Activated T-cell treated with anti-CD3 and anti-CD28 coated beads, Interleukin-2, amount 50 U/mL, for 4 hours (primary cell): ENCODE measurements around the gene SH3BP4. TPM values are rescaled to one million over a fixed set of nuclear protein-coding genes. Genes with fewer than 3 reads are reported as not detected.

Experiments used
- ATAC-seq, 2 donors: fragments of 200-7000 bp; cut with Tn5 transposase; one replicate each; pipeline ENCODE4 v1.10.0; 2021
- DNase-seq: peaks from one replicate; pipeline ENCODE4 v3.0.0-alpha.2; 2020
- H3K27me3 Mint-ChIP-seq: one replicate; pipeline ENCODE4 v1.8.0; 2021; ENCODE audit warnings: low read depth, mixed read lengths
- H3K36me3 Mint-ChIP-seq: one replicate; pipeline ENCODE4 v1.8.0; 2022; ENCODE audit warnings: mixed read lengths; ENCODE audit not compliant: insufficient read depth
- H3K4me1 Mint-ChIP-seq: one replicate; pipeline ENCODE4 v1.8.0; 2021; ENCODE audit warnings: low read depth, mixed read lengths
- H3K4me3 Mint-ChIP-seq: one replicate; pipeline ENCODE4 v1.8.0; 2021; ENCODE audit warnings: mild to moderate bottlenecking, moderate library complexity, mixed read lengths
- H3K9me3 Mint-ChIP-seq: one replicate; pipeline ENCODE4 v1.8.0; 2021; ENCODE audit warnings: mixed read lengths
- total RNA-seq, 3 donors: library from RNA; stranded (reverse); gene quantifications; one replicate each; pipeline ENCODE4 v1.2.1, GENCODE V29; 2021

Gene SH3BP4
- total RNA-seq, 3 donors from 2014 or later, result 0.18 to 0.46 (median 0.30) TPM

- ATAC-seq, result no peak
- H3K27me3 Mint-ChIP-seq, result no peaks in the 10 kb centered on the region
Measured at GRCh38 chr2:235001237-235002133, 49.7 kb downstream of the SH3BP4 start.

GRCh38 chr2:235002198-235003095 is 50.6 kb downstream of the SH3BP4 start:
- DNase-seq, result no peak
- Mint-ChIP-seq H3K9me3 (no peaks in the 10 kb centered on the region), H3K4me3 (no peak overlapping the region), H3K27me3 (no peaks in the 10 kb centered on the region), H3K4me1 (no peaks in the 10 kb centered on the region), H3K36me3 (no peaks in the 10 kb centered on the region)
- no peak for ATAC-seq

More at GRCh38 chr2:235001237-235002133, 49.7 kb downstream of the SH3BP4 start:
- H3K4me1 Mint-ChIP-seq, result no peaks in the 10 kb centered on the region
- H3K4me3 Mint-ChIP-seq, result no peak overlapping the region
- H3K36me3 Mint-ChIP-seq, result no peaks in the 10 kb centered on the region
- no peak for DNase-seq
- no peaks in the 10 kb centered on the region for H3K9me3 Mint-ChIP-seq

GRCh38 chr2:235003096-235003775 is 51.4 kb downstream of the SH3BP4 start:
- no peaks in the 10 kb centered on the region for H3K4me1 Mint-ChIP-seq
- DNase-seq (no peak), ATAC-seq (no peak)
- no peak overlapping the region for H3K4me3 Mint-ChIP-seq
- no peaks in the 10 kb centered on the region for H3K36me3 Mint-ChIP-seq
- no peaks in the 10 kb centered on the region for H3K9me3 Mint-ChIP-seq
- H3K27me3 Mint-ChIP-seq, result no peaks in the 10 kb centered on the region

GRCh38 chr2:235004329-235004903 is 52.6 kb downstream of the SH3BP4 start:
- Mint-ChIP-seq H3K9me3 (no peaks in the 10 kb centered on the region), H3K27me3 (no peaks in the 10 kb centered on the region), H3K4me1 (no peaks in the 10 kb centered on the region), H3K36me3 (no peaks in the 10 kb centered on the region), H3K4me3 (no peak overlapping the region)
- ATAC-seq, result no peak
- DNase-seq, result no peak

- Mint-ChIP-seq H3K27me3 (no peaks in the 10 kb centered on the region), H3K9me3 (no peaks in the 10 kb centered on the region), H3K4me1 (no peaks in the 10 kb centered on the region), H3K36me3 (no peaks in the 10 kb centered on the region), H3K4me3 (no peak overlapping the region)
- no peak for ATAC-seq
- DNase-seq, result no peak
Measured at GRCh38 chr2:235005023-235005422, 53.2 kb downstream of the SH3BP4 start.

GRCh38 chr2:235005603-235006259 is 53.9 kb downstream of the SH3BP4 start:
- Mint-ChIP-seq H3K36me3 (no peaks in the 10 kb centered on the region), H3K4me3 (no peak overlapping the region), H3K27me3 (no peaks in the 10 kb centered on the region), H3K9me3 (no peaks in the 10 kb centered on the region), H3K4me1 (no peaks in the 10 kb centered on the region)
- no peak for DNase-seq
- ATAC-seq, result no peak

GRCh38 chr2:235006461-235006860 is 54.6 kb downstream of the SH3BP4 start:
- H3K27me3 Mint-ChIP-seq, result no peaks in the 10 kb centered on the region
- DNase-seq (no peak), ATAC-seq (no peak)
- H3K9me3 Mint-ChIP-seq, result no peaks in the 10 kb centered on the region
- no peaks in the 10 kb centered on the region for H3K36me3 Mint-ChIP-seq
- H3K4me1 Mint-ChIP-seq, result no peaks in the 10 kb centered on the region
- H3K4me3 Mint-ChIP-seq, result no peak overlapping the region

GRCh38 chr2:235006986-235007385 is 55.2 kb downstream of the SH3BP4 start:
- Mint-ChIP-seq H3K27me3 (no peaks in the 10 kb centered on the region), H3K9me3 (no peaks in the 10 kb centered on the region), H3K4me1 (no peaks in the 10 kb centered on the region), H3K36me3 (no peaks in the 10 kb centered on the region), H3K4me3 (no peak overlapping the region)
- no peak for DNase-seq
- no peak for ATAC-seq

- Mint-ChIP-seq H3K4me3 (no peak overlapping the region), H3K36me3 (no peaks in the 10 kb centered on the region), H3K4me1 (no peaks in the 10 kb centered on the region), H3K9me3 (no peaks in the 10 kb centered on the region), H3K27me3 (peaks cover 3% of the 10 kb centered on the region)
- DNase-seq, result no peak
- no peak for ATAC-seq
Measured at GRCh38 chr2:235007664-235008457, 56.0 kb downstream of the SH3BP4 start.

GRCh38 chr2:235008584-235009044 is 56.8 kb downstream of the SH3BP4 start:
- Mint-ChIP-seq H3K36me3 (no peaks in the 10 kb centered on the region), H3K4me3 (no peak overlapping the region), H3K9me3 (no peaks in the 10 kb centered on the region), H3K4me1 (no peaks in the 10 kb centered on the region), H3K27me3 (peaks cover 3% of the 10 kb centered on the region)
- ATAC-seq, result no peak
- DNase-seq, result no peak

- no peak overlapping the region for H3K4me3 Mint-ChIP-seq
- DNase-seq (no peak), ATAC-seq (no peak)
- no peaks in the 10 kb centered on the region for H3K9me3 Mint-ChIP-seq
- no peaks in the 10 kb centered on the region for H3K4me1 Mint-ChIP-seq
- H3K27me3 Mint-ChIP-seq, result peaks cover 3% of the 10 kb centered on the region
- no peaks in the 10 kb centered on the region for H3K36me3 Mint-ChIP-seq
Measured at GRCh38 chr2:235009081-235009480, 57.3 kb downstream of the SH3BP4 start.

- DNase-seq (no peak), ATAC-seq (no peak)
- H3K4me3 Mint-ChIP-seq, result no peak overlapping the region
- peaks cover 3% of the 10 kb centered on the region for H3K27me3 Mint-ChIP-seq
- H3K9me3 Mint-ChIP-seq, result no peaks in the 10 kb centered on the region
- no peaks in the 10 kb centered on the region for H3K36me3 Mint-ChIP-seq
- no peaks in the 10 kb centered on the region for H3K4me1 Mint-ChIP-seq
Measured at GRCh38 chr2:235010117-235010714, 58.4 kb downstream of the SH3BP4 start.

GRCh38 chr2:235011607-235011928 is 59.8 kb downstream of the SH3BP4 start:
- Mint-ChIP-seq H3K4me3 (no peak overlapping the region), H3K4me1 (no peaks in the 10 kb centered on the region), H3K36me3 (no peaks in the 10 kb centered on the region), H3K9me3 (peaks cover 3% of the 10 kb centered on the region), H3K27me3 (peaks cover 3% of the 10 kb centered on the region)
- ATAC-seq, result no peak
- no peak for DNase-seq
